Measurements from ENCODE around the gene PLIN5. TPM values are rescaled to one million over a fixed set of nuclear protein-coding genes. Genes with fewer than 3 reads are reported as not detected.

Gene PLIN5
- total and polyA plus RNA-seq, 2 of the 8 experiments (the other 6 are each of a cell fraction or from before 2014, with no cell fraction given), result 2.0 to 2.5 TPM

DNA sequence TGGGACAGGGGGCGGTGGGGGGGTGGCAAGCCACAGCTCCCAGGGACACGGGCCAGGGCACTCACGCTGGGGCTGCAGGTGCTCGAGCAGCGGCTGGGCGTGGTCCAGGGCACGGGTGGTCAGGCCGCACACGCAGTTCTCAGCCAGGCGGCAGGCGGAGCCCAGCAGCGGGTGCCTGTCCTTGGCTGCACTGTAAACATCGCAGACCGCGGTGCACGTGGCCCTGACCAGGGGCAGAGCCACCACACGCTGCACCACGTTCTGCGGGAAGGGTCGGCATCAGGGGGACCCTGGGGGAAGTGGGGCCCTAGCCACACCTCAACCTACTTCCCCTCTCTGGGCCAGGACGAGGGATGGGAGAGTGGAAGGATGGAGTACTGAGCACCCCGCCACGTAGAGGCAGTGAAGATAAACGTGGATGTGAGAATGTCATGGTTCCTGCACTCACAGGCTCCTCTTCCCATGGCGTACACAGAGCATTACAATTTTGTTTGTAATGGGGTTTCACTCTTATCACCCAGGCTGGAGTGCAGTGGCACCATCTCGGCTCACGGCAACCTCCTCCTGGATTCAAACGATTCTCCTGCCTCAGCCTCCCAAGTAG, 3.4 kb downstream of the PLIN5 start:
- H3K23me2 ChIP-seq (ENCODE audit: low read depth, low read length), result peaks cover 4% of the 10 kb centered on the region; the same call in 1 of the 2 replicates
- no peak for FAIRE-seq
- no peaks in the 10 kb centered on the region for H3K9me3 ChIP-seq (ENCODE audit: insufficient read depth in 2 of 2, low read depth in 1 of 2, low read length in 1 of 2)
- no peak overlapping the region for H2BK20ac ChIP-seq (ENCODE audit: low read length)
- no peaks in the 10 kb centered on the region for H3K79me2 ChIP-seq (ENCODE audit: control insufficient read depth in 1 of 2, insufficient read depth in 2 of 2, low read length in 2 of 2)
- peaks cover 0 to 4% (median 3%) of the 10 kb centered on the region in 4 experiments; a peak in 3 of 7 replicates for H3K4me1 ChIP-seq (replicated peaks in 1 of 4; ENCODE audit: control insufficient read depth in 3 of 4, insufficient read depth in 4 of 4, low read length in 3 of 4)
- H2BK120ac ChIP-seq (replicated peaks; ENCODE audit: low read depth, low read length), result no peak overlapping the region
- no peak overlapping the region for H3K14ac ChIP-seq (ENCODE audit: insufficient read length)
- H4K8ac ChIP-seq (ENCODE audit: extremely low read depth, insufficient read depth, low read length), result no peak overlapping the region
- H3K4me2 ChIP-seq (ENCODE audit: insufficient read depth in 1 of 2, low read depth in 2 of 2, low read length in 2 of 2), result no peak overlapping the region
- H3K36me3 ChIP-seq (ENCODE audit: control insufficient read depth in 2 of 4, insufficient read depth in 4 of 4, low read length in 3 of 4), result no peaks in the 10 kb centered on the region
- no peak overlapping the region for H2BK15ac ChIP-seq (ENCODE audit: low read length)
- H4K20me1 ChIP-seq (replicated peaks in 1 of 2; ENCODE audit: control insufficient read depth in 1 of 2, insufficient read depth in 2 of 2, low read length in 2 of 2), result peaks cover 0 to 3% of the 10 kb centered on the region in 2 experiments
- no peak overlapping the region for H2AFZ ChIP-seq (ENCODE audit: low read length)
- no peak overlapping the region for H3K4ac ChIP-seq (replicated peaks; ENCODE audit: insufficient read length, low read depth, low read length)
- no peak overlapping the region for H2BK12ac ChIP-seq (ENCODE audit: low read depth, low read length)
- H2AK5ac ChIP-seq (ENCODE audit: low read depth, low read length), result no peak overlapping the region
- H2BK5ac ChIP-seq (ENCODE audit: low read depth, low read length), result no peak overlapping the region
- 82% methylated on average over 25 of the region's 28 CpGs; no CpG with 5 or more reads in 1 of the 2 experiments for WGBS, 2 experiments (ENCODE audit: extremely low coverage in 1 of 2, insufficient coverage in 1 of 2, insufficient read length in 1 of 2, insufficient replicate concordance in 2 of 2, low coverage in 1 of 2, low lambda C conversion rate in 2 of 2, missing lambda C conversion rate in 1 of 2)
- ChIA-PET CTCF (ENCODE audit: partially characterized antibody) (interaction anchor here (0.6 to 11.6 kb wide), 3 partner anchors 8 to 68 kb away, joined by 3 to 174 read pairs (median 3); no protein-coding TSS in a partner anchor), POLR2A (ENCODE audit: partially characterized antibody) (no interaction called here)
- no peak overlapping the region for H3K9ac ChIP-seq (replicated peaks in 1 of 4; ENCODE audit: extremely low read depth in 1 of 4, low read depth in 3 of 4, low read length in 3 of 4)
- H3K27ac ChIP-seq (ENCODE audit: low read depth, low read length), result no peak overlapping the region
- no peak overlapping the region for H4K5ac ChIP-seq (ENCODE audit: insufficient read length, low read depth, low read length)
- H3K18ac ChIP-seq (ENCODE audit: extremely low read depth, low read length), result no peak overlapping the region
- no peak overlapping the region for H3K4me3 ChIP-seq (ENCODE audit: extremely low read depth in 1 of 4, insufficient read depth in 2 of 4, low read depth in 3 of 4, low read length in 4 of 4)
- no peak overlapping the region for H4K91ac ChIP-seq (replicated peaks; ENCODE audit: insufficient read length, low read length)
- H3K23ac ChIP-seq (ENCODE audit: insufficient read length), result no peak overlapping the region
- DNase-seq (ENCODE audit: low read depth in 1 of 2, low spot score in 2 of 2), result no peak
- H3K27me3 ChIP-seq (replicated peaks in 1 of 4; ENCODE audit: control insufficient read depth in 3 of 4, extremely low read depth in 1 of 4, insufficient read depth in 3 of 4, low read length in 3 of 4), result peaks cover 0 to 18% (median 15%) of the 10 kb centered on the region in 4 experiments; a peak in 4 of 7 replicates
- H3K79me1 ChIP-seq (ENCODE audit: low read depth, low read length), result no peaks in the 10 kb centered on the region
- no peak overlapping the region for H3K56ac ChIP-seq (replicated peaks; ENCODE audit: insufficient read length, low read depth, low read length)
- no peak for TF ChIP-seq SAP30 (IDR thresholded peaks at IDR 0.05; ENCODE audit: insufficient read depth, insufficient replicate concordance, low read length)
- TF ChIP-seq CBX5 (IDR thresholded peaks at IDR 0.05; ENCODE audit: low read depth, low read length), result no peak
- no peak for TF ChIP-seq POLR2AphosphoS5 (IDR thresholded peaks at IDR 0.05; ENCODE audit: low read depth, low read length)
- TF ChIP-seq BRCA1 (IDR thresholded peaks at IDR 0.05; ENCODE audit: low read depth, low read length), result no peak
- TF ChIP-seq SP1 (IDR thresholded peaks at IDR 0.05; ENCODE audit: low read depth, low read length), result no peak
- no peak for TF ChIP-seq EP300 (IDR thresholded peaks at IDR 0.05; ENCODE audit: borderline replicate concordance in 1 of 2, low read depth in 2 of 2, low read length in 2 of 2)
- TF ChIP-seq FOSL1 (IDR thresholded peaks at IDR 0.05; ENCODE audit: insufficient read depth, low read depth, low read length), result no peak
